Stimulated activated naive CD8-positive, alpha-beta T cell treated with anti-CD3 and anti-CD28 coated beads, Interleukin-15, Interleukin-2, amounts not matched to agents 100 ng/mL and 50 ng/mL, for 24 hours (primary cell): Measurements from ENCODE around the gene IGLL1.

Experiments
- H3K27ac Mint-ChIP-seq: one replicate; pipeline ENCODE4 v1.8.0; 2021; ENCODE audit warnings: mild to moderate bottlenecking, mixed read lengths
- H3K27me3 Mint-ChIP-seq: one replicate; pipeline ENCODE4 v1.8.0; 2021; ENCODE audit warnings: mixed read lengths
- H3K36me3 Mint-ChIP-seq: one replicate; pipeline ENCODE4 v1.8.0; 2021; ENCODE audit warnings: low read depth, mixed read lengths
- H3K4me1 Mint-ChIP-seq: one replicate; pipeline ENCODE4 v1.8.0; 2021; ENCODE audit warnings: low read depth, mixed read lengths
- H3K4me3 Mint-ChIP-seq: one replicate; pipeline ENCODE4 v1.8.0; 2021; ENCODE audit warnings: mild to moderate bottlenecking, mixed read lengths
- H3K9me3 Mint-ChIP-seq: one replicate; pipeline ENCODE4 v1.8.0; 2021; ENCODE audit warnings: mixed read lengths

Gene IGLL1

GRCh38 chr22:23533771-23534191 is 46.3 kb downstream of the IGLL1 start:
- no peak overlapping the region for H3K4me3 Mint-ChIP-seq

GRCh38 chr22:23533328-23533762 is 46.7 kb downstream of the IGLL1 start:
- Mint-ChIP-seq H3K27me3 (no peaks in the 10 kb centered on the region), H3K4me3 (no peak overlapping the region), H3K9me3 (no peaks in the 10 kb centered on the region), H3K36me3 (no peaks in the 10 kb centered on the region), H3K27ac (no peak overlapping the region), H3K4me1 (no peaks in the 10 kb centered on the region)

More at GRCh38 chr22:23533771-23534191, 46.3 kb downstream of the IGLL1 start:
- no peaks in the 10 kb centered on the region for H3K9me3 Mint-ChIP-seq
- H3K27me3 Mint-ChIP-seq: no peaks in the 10 kb centered on the region
- H3K36me3 Mint-ChIP-seq: no peaks in the 10 kb centered on the region
- H3K4me1 Mint-ChIP-seq: peaks cover under 1% of the 10 kb centered on the region
- H3K27ac Mint-ChIP-seq: no peak overlapping the region

GRCh38 chr22:23532731-23533130 is 47.4 kb downstream of the IGLL1 start:
- no peak overlapping the region for H3K27ac Mint-ChIP-seq
- H3K4me3 Mint-ChIP-seq: no peak overlapping the region
- no peaks in the 10 kb centered on the region for H3K9me3 Mint-ChIP-seq
- no peaks in the 10 kb centered on the region for H3K36me3 Mint-ChIP-seq
- no peaks in the 10 kb centered on the region for H3K4me1 Mint-ChIP-seq
- no peaks in the 10 kb centered on the region for H3K27me3 Mint-ChIP-seq

DNA sequence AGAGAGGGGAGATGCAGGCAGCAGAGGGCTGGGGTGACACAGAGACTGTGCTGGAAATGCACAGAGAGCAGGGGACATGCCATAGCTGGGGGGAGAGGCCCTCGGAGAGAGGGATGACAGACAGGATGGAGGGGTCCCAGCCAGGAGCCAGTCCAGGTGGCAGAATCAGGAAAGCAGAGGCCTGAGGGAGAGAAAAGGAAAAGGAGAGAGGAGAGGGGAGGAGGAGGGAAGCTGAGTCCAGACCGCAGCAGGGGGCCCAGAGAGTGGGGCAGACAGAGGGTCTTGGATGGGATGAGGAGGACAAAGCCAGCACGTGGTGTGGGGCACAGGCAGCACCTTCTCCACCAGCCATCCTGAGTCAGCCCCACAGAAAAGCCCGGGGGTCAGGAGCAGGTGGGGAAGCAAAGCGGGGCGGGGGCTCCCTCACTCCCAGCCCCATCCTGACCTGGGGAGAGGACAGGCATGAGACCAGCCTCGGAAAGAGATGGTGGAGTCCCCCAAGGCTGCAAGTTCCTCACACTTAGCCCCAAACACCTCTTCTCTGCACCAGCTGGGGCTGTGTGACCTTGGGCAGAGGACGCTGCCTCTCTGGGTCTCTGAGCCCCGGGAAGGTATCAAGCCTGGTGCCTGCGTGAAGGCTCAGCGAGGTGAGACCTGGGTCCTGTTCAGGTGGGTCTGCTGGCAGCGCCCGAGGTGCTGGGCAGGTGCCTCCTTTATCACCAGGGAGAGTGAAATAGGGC is 48.0 kb downstream of the IGLL1 start:
- Mint-ChIP-seq H3K9me3 (no peaks in the 10 kb centered on the region), H3K27me3 (no peaks in the 10 kb centered on the region), H3K4me1 (no peaks in the 10 kb centered on the region), H3K27ac (no peak overlapping the region), H3K36me3 (no peaks in the 10 kb centered on the region), H3K4me3 (no peak overlapping the region)

GRCh38 chr22:23531283-23531956 is 48.7 kb downstream of the IGLL1 start:
- H3K36me3 Mint-ChIP-seq: no peaks in the 10 kb centered on the region
- H3K27me3 Mint-ChIP-seq: no peaks in the 10 kb centered on the region
- no peaks in the 10 kb centered on the region for H3K9me3 Mint-ChIP-seq
- H3K4me1 Mint-ChIP-seq: no peaks in the 10 kb centered on the region
- H3K27ac Mint-ChIP-seq: no peak overlapping the region
- H3K4me3 Mint-ChIP-seq: no peak overlapping the region

- no peaks in the 10 kb centered on the region for H3K9me3 Mint-ChIP-seq
- H3K27me3 Mint-ChIP-seq: no peaks in the 10 kb centered on the region
- H3K4me3 Mint-ChIP-seq: no peak overlapping the region
- no peaks in the 10 kb centered on the region for H3K4me1 Mint-ChIP-seq
- H3K27ac Mint-ChIP-seq: no peak overlapping the region
- no peaks in the 10 kb centered on the region for H3K36me3 Mint-ChIP-seq
These were observed 49.3 kb downstream of the IGLL1 start for GRCh38 chr22:23530766-23531282.

DNA sequence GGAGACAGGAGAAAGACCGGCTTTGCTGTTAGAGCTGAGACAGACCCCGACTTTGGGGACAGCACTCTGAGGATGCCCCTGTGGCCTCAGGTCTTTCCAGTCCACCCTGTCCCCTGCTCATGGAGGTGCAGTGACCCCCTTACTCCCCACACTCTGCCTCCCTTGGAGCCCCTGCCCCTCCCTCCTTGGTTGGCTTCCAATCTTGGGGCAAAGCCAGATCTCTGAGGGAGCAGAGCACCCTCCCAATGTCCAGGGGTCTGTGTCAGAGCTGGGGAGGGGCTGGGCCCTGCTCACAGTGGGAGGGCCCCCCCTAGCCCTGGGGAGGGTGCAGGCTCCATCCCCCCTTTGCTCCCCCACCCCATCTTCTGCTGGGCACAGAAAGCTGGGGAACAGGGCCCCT is 50.0 kb downstream of the IGLL1 start:
- Mint-ChIP-seq H3K36me3 (no peaks in the 10 kb centered on the region), H3K4me3 (no peak overlapping the region), H3K27me3 (no peaks in the 10 kb centered on the region), H3K9me3 (no peaks in the 10 kb centered on the region), H3K27ac (no peak overlapping the region), H3K4me1 (no peaks in the 10 kb centered on the region)

GRCh38 chr22:23529166-23530103 is 50.7 kb downstream of the IGLL1 start:
- H3K9me3 Mint-ChIP-seq: no peaks in the 10 kb centered on the region
- H3K27ac Mint-ChIP-seq: no peak overlapping the region
- no peaks in the 10 kb centered on the region for H3K36me3 Mint-ChIP-seq
- no peaks in the 10 kb centered on the region for H3K27me3 Mint-ChIP-seq
- no peak overlapping the region for H3K4me3 Mint-ChIP-seq
- H3K4me1 Mint-ChIP-seq: no peaks in the 10 kb centered on the region

GRCh38 chr22:23527971-23528740 is 51.9 kb downstream of the IGLL1 start:
- Mint-ChIP-seq H3K27ac (no peak overlapping the region), H3K4me1 (no peaks in the 10 kb centered on the region), H3K27me3 (peaks cover 2% of the 10 kb centered on the region), H3K9me3 (no peaks in the 10 kb centered on the region), H3K4me3 (no peak overlapping the region), H3K36me3 (no peaks in the 10 kb centered on the region)

- Mint-ChIP-seq H3K9me3 (no peaks in the 10 kb centered on the region), H3K27ac (no peak overlapping the region)
These were observed 53.3 kb downstream of the IGLL1 start for GRCh38 chr22:23526596-23527316.

DNA sequence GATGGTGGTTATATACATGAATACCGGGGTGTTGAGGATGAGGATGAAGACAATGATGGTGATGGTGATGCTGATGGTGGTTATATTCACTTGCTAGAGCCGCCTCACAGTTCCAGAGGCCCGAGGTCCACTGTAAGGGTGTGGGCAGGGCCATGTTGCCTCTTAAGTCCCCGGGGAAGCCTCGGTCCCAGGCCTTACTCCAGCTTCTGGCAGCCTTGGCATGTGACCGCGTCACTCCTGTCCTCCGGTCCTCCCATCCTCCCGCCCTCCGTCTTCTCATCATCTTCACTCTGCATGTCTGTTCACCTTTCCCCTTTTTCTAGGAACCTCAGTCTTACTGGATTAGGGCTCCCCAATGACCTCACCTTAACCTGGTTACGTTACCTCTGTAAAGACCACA is 54.6 kb downstream of the IGLL1 start:
- Mint-ChIP-seq H3K4me1 (peaks cover 6% of the 10 kb centered on the region), H3K4me3 (no peak overlapping the region), H3K27ac (no peak overlapping the region), H3K27me3 (peaks cover 11% of the 10 kb centered on the region), H3K36me3 (no peaks in the 10 kb centered on the region), H3K9me3 (no peaks in the 10 kb centered on the region)

More at GRCh38 chr22:23526596-23527316, 53.3 kb downstream of the IGLL1 start:
- peaks cover 3% of the 10 kb centered on the region for H3K4me1 Mint-ChIP-seq
- peaks cover 7% of the 10 kb centered on the region for H3K27me3 Mint-ChIP-seq
- no peak overlapping the region for H3K4me3 Mint-ChIP-seq
- no peaks in the 10 kb centered on the region for H3K36me3 Mint-ChIP-seq

DNA sequence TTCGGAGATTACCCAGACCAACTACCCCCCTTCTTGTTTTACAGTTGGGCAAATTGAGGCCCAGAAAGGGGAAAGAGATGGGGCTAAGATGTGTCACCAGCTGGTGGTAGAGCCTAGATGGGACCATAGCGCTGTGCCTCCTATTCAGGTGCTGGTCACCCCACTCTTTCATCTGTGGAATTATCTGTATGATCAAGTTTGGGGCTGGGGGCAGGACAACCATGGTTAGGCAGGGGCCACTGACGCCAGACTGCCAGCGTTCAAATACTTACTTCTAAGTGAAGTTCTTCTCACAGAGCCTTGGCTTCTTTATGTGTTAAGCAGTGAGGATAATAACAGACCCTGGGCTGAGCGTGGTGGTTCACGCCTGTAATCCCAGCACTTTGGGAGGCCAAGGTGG is 55.9 kb downstream of the IGLL1 start:
- no peaks in the 10 kb centered on the region for H3K9me3 Mint-ChIP-seq
- H3K4me3 Mint-ChIP-seq: no peak overlapping the region
- H3K4me1 Mint-ChIP-seq: peaks cover 6% of the 10 kb centered on the region
- H3K27me3 Mint-ChIP-seq: peaks cover 11% of the 10 kb centered on the region
- no peak overlapping the region for H3K27ac Mint-ChIP-seq
- no peaks in the 10 kb centered on the region for H3K36me3 Mint-ChIP-seq

DNA sequence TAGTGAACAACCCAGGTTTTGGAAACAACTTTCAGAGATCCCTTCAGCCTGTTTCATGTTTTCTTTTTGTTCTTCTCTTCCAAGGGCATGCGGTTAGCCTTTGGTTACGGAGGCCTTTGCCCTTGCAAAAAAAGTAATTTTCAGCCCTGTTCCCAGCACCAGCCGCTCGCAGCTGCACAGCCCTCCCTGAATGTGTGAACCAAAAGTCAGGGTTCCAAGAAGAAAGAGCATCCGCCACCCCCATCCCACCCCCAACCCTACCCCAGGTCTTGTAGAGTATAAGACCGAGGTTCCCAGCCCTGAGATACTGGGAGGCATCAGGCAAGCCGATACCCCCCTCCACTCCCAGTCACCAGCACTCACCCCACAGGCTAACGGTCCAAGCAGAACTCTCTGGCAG is 56.4 kb downstream of the IGLL1 start:
- no peaks in the 10 kb centered on the region for H3K9me3 Mint-ChIP-seq
- no peaks in the 10 kb centered on the region for H3K36me3 Mint-ChIP-seq
- H3K4me3 Mint-ChIP-seq: no peak overlapping the region
- peaks cover 11% of the 10 kb centered on the region for H3K27me3 Mint-ChIP-seq
- no peak overlapping the region for H3K27ac Mint-ChIP-seq
- H3K4me1 Mint-ChIP-seq: peaks cover 6% of the 10 kb centered on the region
